Breast epithelium (tissue), 3 donors: ENCODE results near the gene IFIT1B.

Experiments
- CTCF ChIP-seq, 3 donors: fragments of 450-650 bp; IDR thresholded peaks; one replicate each; pipeline ENCODE4 v1.5.1; 2016 to 2017; ENCODE audit warnings: antibody characterized with exemption in 3 of 3, mild to moderate bottlenecking in 3 of 3, moderate library complexity in 3 of 3
- POLR2A ChIP-seq: fragments of 450-650 bp; IDR thresholded peaks from one replicate; pipeline ENCODE4 v1.6.1; 2016; ENCODE audit warnings: antibody characterized with exemption, mild to moderate bottlenecking, moderate library complexity
- POLR2AphosphoS5 ChIP-seq, 3 donors: sonication (generic); formaldehyde crosslinking; IDR thresholded peaks; one replicate each; pipeline ENCODE4 v1.6.1; 2017; ENCODE audit warnings: antibody characterized with exemption in 3 of 3

GRCh38 chr10:89344156-89344555 lies 33.7 kb upstream of the IFIT1B start:
- TF ChIP-seq POLR2AphosphoS5 (IDR thresholded peaks at IDR 0.05) (no peak), CTCF (IDR thresholded peaks at IDR 0.05) (no peak), POLR2A (no peak)
